ENCODE measurements around the gene ACVR2A.

GRCh38 chr2:147916067-147916466 is 71.2 kb downstream of the ACVR2A start:
- TF ChIP-seq, protein P1, sequence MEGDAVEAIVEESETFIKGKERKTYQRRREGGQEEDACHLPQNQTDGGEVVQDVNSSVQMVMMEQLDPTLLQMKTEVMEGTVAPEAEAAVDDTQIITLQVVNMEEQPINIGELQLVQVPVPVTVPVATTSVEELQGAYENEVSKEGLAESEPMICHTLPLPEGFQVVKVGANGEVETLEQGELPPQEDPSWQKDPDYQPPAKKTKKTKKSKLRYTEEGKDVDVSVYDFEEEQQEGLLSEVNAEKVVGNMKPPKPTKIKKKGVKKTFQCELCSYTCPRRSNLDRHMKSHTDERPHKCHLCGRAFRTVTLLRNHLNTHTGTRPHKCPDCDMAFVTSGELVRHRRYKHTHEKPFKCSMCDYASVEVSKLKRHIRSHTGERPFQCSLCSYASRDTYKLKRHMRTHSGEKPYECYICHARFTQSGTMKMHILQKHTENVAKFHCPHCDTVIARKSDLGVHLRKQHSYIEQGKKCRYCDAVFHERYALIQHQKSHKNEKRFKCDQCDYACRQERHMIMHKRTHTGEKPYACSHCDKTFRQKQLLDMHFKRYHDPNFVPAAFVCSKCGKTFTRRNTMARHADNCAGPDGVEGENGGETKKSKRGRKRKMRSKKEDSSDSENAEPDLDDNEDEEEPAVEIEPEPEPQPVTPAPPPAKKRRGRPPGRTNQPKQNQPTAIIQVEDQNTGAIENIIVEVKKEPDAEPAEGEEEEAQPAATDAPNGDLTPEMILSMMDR (conservative IDR thresholded peaks at IDR 0.05; ENCODE audit: low read depth, low read length), result no peak
- TF ChIP-seq EZH2 (IDR thresholded peaks at IDR 0.05; ENCODE audit: borderline replicate concordance, low read depth, low read length, poor library complexity, severe bottlenecking), result no peak

Data from A673 (cell line).